ENCODE measurements around the gene LARGE1. TPM values are rescaled to one million over a fixed set of nuclear protein-coding genes. Genes with fewer than 3 reads are reported as not detected.

LARGE1 gene
- total RNA-seq, 1 experiment from 2014 or later = 1.5 TPM

DNA sequence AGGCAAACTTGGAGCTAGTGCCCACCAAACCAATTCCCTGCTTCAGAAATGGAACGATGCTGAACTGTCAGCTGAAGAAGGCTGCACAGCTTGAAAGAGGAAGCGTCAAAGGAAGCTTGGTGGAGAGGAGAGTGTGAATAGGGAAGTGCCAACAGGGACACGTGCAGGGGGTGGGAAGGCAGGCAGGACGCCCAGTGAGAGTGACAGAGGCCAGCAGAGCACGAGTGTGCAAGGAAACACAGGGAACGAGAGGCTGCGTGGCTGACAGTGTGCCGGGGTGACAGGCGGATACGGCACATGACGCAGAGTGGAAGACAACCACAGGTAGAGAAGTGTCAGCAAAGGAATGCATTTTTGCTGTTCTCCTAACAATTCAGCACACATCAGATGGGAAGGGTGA lies 196.4 kb downstream of the LARGE1 start:
- TF ChIP-seq POLR2A (IDR thresholded peaks at IDR 0.05; ENCODE audit: borderline replicate concordance, extremely low read depth, insufficient read depth, insufficient read length) (no peak), CBX3 (IDR thresholded peaks at IDR 0.05; ENCODE audit: low read depth) (no peak), ZFX (IDR thresholded peaks at IDR 0.05) (no peak), TCF7L2 (IDR thresholded peaks at IDR 0.05; ENCODE audit: borderline replicate concordance, extremely low read depth, insufficient read depth, insufficient read length) (no peak), EZH2 (IDR thresholded peaks at IDR 0.05) (no peak), POLR2AphosphoS5 (IDR thresholded peaks at IDR 0.05; ENCODE audit: low read depth, low read length) (no peak), SRF (IDR thresholded peaks at IDR 0.05; ENCODE audit: low read depth) (no peak), RAD21 (IDR thresholded peaks at IDR 0.05; ENCODE audit: low read depth) (no peak), YY1 (IDR thresholded peaks at IDR 0.05; ENCODE audit: extremely low read depth, insufficient replicate concordance, low read depth, low read length) (no peak), CEBPB (IDR thresholded peaks at IDR 0.05; ENCODE audit: low read depth) (no peak), EZH2phosphoT487 (IDR thresholded peaks at IDR 0.05; ENCODE audit: borderline replicate concordance) (no peak)
- TF ChIP-seq, protein P1, sequence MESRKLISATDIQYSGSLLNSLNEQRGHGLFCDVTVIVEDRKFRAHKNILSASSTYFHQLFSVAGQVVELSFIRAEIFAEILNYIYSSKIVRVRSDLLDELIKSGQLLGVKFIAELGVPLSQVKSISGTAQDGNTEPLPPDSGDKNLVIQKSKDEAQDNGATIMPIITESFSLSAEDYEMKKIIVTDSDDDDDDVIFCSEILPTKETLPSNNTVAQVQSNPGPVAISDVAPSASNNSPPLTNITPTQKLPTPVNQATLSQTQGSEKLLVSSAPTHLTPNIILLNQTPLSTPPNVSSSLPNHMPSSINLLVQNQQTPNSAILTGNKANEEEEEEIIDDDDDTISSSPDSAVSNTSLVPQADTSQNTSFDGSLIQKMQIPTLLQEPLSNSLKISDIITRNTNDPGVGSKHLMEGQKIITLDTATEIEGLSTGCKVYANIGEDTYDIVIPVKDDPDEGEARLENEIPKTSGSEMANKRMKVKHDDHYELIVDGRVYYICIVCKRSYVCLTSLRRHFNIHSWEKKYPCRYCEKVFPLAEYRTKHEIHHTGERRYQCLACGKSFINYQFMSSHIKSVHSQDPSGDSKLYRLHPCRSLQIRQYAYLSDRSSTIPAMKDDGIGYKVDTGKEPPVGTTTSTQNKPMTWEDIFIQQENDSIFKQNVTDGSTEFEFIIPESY (IDR thresholded peaks at IDR 0.05; ENCODE audit: extremely low read depth, insufficient replicate concordance, low read length) = no peak
- TF ChIP-seq, protein P2, sequence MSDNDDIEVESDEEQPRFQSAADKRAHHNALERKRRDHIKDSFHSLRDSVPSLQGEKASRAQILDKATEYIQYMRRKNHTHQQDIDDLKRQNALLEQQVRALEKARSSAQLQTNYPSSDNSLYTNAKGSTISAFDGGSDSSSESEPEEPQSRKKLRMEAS (IDR thresholded peaks at IDR 0.05) = no peak
- Histone ChIP-seq H3K9ac (ENCODE audit: low read length) (no peak overlapping the region), H3K4me1 (ENCODE audit: control insufficient read depth in 1 of 2, insufficient read depth in 2 of 2, low read length in 2 of 2) (no peaks in the 10 kb centered on the region), H3K27ac (ENCODE audit: low read depth, low read length) (no peak overlapping the region), H3K4me3 (replicated peaks in 1 of 2; ENCODE audit: low read depth in 1 of 2, low read length in 2 of 2) (no peak overlapping the region), H3K4me2 (ENCODE audit: low read length) (no peak overlapping the region), H3K9me3 (ENCODE audit: control insufficient read depth in 1 of 2, insufficient read depth in 1 of 2, low read depth in 1 of 2, low read length in 2 of 2) (peaks cover 4 to 32% of the 10 kb centered on the region in 2 experiments; a peak in 2 of 4 replicates), H4K20me1 (ENCODE audit: insufficient read depth) (no peaks in the 10 kb centered on the region), H3K9me2 (ENCODE audit: insufficient read depth) (no peaks in the 10 kb centered on the region), H2AFZ (ENCODE audit: low read depth, low read length, poor library complexity, severe bottlenecking) (no peak overlapping the region), H3K27me3 (ENCODE audit: insufficient read depth, low read length) (no peaks in the 10 kb centered on the region), H3K79me2 (ENCODE audit: insufficient read depth, low read length) (no peaks in the 10 kb centered on the region), H3K36me3 (ENCODE audit: control insufficient read depth in 1 of 2, insufficient read depth in 2 of 2, low read length in 2 of 2) (no peaks in the 10 kb centered on the region)
- intact Hi-C loops (cut with micrococcal nuclease) = no loop called here
- BruUV-seq (replicated peaks) = no TSS peak
- ChIA-PET CTCF (no interaction called here), POLR2A (no interaction called here), RAD21 (ENCODE audit: low non-redundant PET in 1 of 2, low total read pairs in 2 of 2, uncharacterized antibody in 2 of 2, unreplicated experiment in 2 of 2) (no interaction called here)
- DNase-seq (ENCODE audit: low read depth, low spot score) (no peak), ATAC-seq (no peak)
